ENCODE data around the gene SMIM22. TPM values are rescaled to one million over a fixed set of nuclear protein-coding genes. Genes with fewer than 3 reads are reported as not detected.

The SMIM22 gene
- total RNA-seq, 3 donors from 2014 or later, result 49.0 to 58.7 TPM; not detected in 1

GRCh38 chr16:4785758-4786433 is 9.3 kb upstream of the SMIM22 start:
- Histone ChIP-seq H3K4me3 (no peak overlapping the region), H3K4me1 (no peaks in the 10 kb centered on the region), H3K36me3 (no peaks in the 10 kb centered on the region), H3K9me3 (no peaks in the 10 kb centered on the region), H3K27me3 (no peaks in the 10 kb centered on the region), H3K27ac (no peak overlapping the region)
- intact Hi-C loops (cut with DNase I; ENCODE audit: low total_unique reads), result no loop called here
- TF ChIP-seq, protein P1, sequence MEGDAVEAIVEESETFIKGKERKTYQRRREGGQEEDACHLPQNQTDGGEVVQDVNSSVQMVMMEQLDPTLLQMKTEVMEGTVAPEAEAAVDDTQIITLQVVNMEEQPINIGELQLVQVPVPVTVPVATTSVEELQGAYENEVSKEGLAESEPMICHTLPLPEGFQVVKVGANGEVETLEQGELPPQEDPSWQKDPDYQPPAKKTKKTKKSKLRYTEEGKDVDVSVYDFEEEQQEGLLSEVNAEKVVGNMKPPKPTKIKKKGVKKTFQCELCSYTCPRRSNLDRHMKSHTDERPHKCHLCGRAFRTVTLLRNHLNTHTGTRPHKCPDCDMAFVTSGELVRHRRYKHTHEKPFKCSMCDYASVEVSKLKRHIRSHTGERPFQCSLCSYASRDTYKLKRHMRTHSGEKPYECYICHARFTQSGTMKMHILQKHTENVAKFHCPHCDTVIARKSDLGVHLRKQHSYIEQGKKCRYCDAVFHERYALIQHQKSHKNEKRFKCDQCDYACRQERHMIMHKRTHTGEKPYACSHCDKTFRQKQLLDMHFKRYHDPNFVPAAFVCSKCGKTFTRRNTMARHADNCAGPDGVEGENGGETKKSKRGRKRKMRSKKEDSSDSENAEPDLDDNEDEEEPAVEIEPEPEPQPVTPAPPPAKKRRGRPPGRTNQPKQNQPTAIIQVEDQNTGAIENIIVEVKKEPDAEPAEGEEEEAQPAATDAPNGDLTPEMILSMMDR (IDR thresholded peaks at IDR 0.05), result no peak
- TF ChIP-seq POLR2A (IDR thresholded peaks at IDR 0.05), result no peak
- TF ChIP-seq POLR2AphosphoS5 (IDR thresholded peaks at IDR 0.05), result no peak
- no peak for DNase-seq (ENCODE audit: low spot score in 2 of 2)

DNA sequence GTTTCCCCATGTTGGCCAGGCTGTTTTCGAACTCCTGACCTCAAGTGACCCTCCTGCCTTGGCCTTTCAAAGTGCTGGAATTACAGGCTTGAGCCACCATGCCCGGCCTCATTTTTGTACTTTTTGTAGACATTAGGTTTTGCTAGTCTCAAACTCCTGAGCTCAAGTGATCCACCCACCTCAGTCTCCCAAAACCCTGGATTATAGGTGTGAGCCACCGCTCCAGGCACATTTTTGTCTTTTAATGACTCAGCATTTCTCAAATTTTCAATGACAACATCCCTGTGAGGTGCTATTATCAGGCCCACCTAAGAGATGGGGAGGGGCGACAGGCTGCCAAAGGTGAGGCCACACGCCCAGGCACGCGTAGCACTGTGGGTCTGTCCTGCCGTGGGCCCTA is 8.1 kb upstream of the SMIM22 start:
- no peak for TF ChIP-seq POLR2A (IDR thresholded peaks at IDR 0.05)
- TF ChIP-seq POLR2AphosphoS5 (IDR thresholded peaks at IDR 0.05), result no peak
- TF ChIP-seq, protein P1 (IDR thresholded peaks at IDR 0.05), result no peak
- no peaks in the 10 kb centered on the region for H3K27me3 ChIP-seq
- intact Hi-C loops (cut with DNase I; ENCODE audit: low total_unique reads), result no loop called here

DNA sequence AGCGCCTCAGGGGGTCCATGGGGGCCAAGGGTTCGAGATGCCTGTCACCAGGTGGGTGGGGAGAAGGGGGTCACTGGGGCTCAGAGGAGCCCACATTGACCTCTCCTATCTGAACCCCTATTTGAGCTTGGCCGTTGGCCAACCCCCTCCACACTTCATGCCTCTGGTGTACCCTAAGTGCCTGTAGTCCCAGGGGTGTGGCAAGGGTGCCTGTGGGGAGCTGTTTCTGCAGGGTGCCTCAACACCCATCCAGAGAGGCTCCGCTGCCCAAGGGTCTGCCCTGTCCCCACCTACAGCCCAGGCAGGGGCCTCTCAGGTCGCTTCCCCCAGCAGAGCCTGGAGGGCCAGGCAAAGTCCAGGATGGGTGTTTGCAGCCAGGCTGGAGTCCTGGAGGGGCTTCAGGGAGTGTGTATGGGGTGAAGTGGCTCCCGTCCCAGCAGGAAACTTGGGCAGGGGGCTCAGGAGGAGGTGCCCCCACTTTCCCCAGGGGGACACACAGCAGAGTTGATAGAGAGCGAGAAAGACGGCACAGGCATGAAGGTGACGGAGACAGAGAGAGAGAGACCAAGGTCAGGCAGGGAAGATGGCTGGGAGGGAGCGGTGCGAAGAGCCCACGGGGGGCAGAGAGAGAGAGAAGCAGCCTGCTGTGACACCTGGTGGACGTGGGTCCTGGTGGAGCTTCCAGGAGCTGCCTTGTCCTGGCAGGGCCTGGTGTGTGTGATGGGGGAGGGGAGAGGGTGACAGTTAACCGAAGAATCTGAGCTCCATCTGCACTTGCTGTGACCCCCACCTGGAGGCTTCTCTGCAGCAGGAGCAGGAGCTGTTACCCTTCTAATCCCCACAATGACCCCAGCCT is 7.3 kb upstream of the SMIM22 start, which contains the start of gene SEPTIN12:
Gene SEPTIN12, minus strand, starts transcription at position 719 of the 856 bp plus-strand sequence. Its CDS starts 700 bp downstream, at position 19.
- Histone ChIP-seq H3K36me3 (no peaks in the 10 kb centered on the region), H3K4me1 (no peaks in the 10 kb centered on the region), H3K27ac (no peak within 1 kb of the TSS), H3K4me3 (no peak within 1 kb of the TSS), H3K9me3 (no peaks in the 10 kb centered on the region), H3K27me3 (no peaks in the 10 kb centered on the region)
- TF ChIP-seq POLR2A (IDR thresholded peaks at IDR 0.05), result no peak
- TF ChIP-seq, protein P1 (IDR thresholded peaks at IDR 0.05), result no peak
- TF ChIP-seq POLR2AphosphoS5 (IDR thresholded peaks at IDR 0.05), result no peak
- no peak for DNase-seq (ENCODE audit: low spot score in 2 of 2)
- intact Hi-C loops (cut with DNase I; ENCODE audit: low total_unique reads), result no loop called here

More for the DNA sequence above, 8.1 kb upstream of the SMIM22 start:
- DNase-seq (ENCODE audit: low spot score in 2 of 2), result no peak
- Histone ChIP-seq H3K4me1 (no peaks in the 10 kb centered on the region), H3K36me3 (no peaks in the 10 kb centered on the region), H3K9me3 (no peaks in the 10 kb centered on the region), H3K27ac (no peak overlapping the region), H3K4me3 (no peak overlapping the region)

GRCh38 chr16:4788489-4788889 is 6.7 kb upstream of the SMIM22 start:
- Histone ChIP-seq H3K36me3 (no peaks in the 10 kb centered on the region), H3K4me3 (no peak overlapping the region), H3K4me1 (no peaks in the 10 kb centered on the region), H3K27me3 (no peaks in the 10 kb centered on the region), H3K9me3 (no peaks in the 10 kb centered on the region), H3K27ac (no peak overlapping the region)
- TF ChIP-seq POLR2AphosphoS5 (IDR thresholded peaks at IDR 0.05) (no peak), POLR2A (IDR thresholded peaks at IDR 0.05) (no peak)
- TF ChIP-seq, protein P1 (IDR thresholded peaks at IDR 0.05), result no peak
- DNase-seq (ENCODE audit: low spot score in 2 of 2), result no peak
- intact Hi-C loops (cut with DNase I; ENCODE audit: low total_unique reads), result no loop called here

GRCh38 chr16:4788910-4789309 is 6.3 kb upstream of the SMIM22 start:
- TF ChIP-seq, protein P1 (IDR thresholded peaks at IDR 0.05), result no peak
- TF ChIP-seq POLR2AphosphoS5 (IDR thresholded peaks at IDR 0.05) (no peak), POLR2A (IDR thresholded peaks at IDR 0.05) (no peak)
- no peaks in the 10 kb centered on the region for H3K9me3 ChIP-seq
- DNase-seq (ENCODE audit: low spot score in 2 of 2), result no peak
- no peaks in the 10 kb centered on the region for H3K4me1 ChIP-seq
- H3K27ac ChIP-seq, result no peak overlapping the region
- no peaks in the 10 kb centered on the region for H3K36me3 ChIP-seq
- H3K4me3 ChIP-seq, result no peak overlapping the region
- intact Hi-C loops (cut with DNase I; ENCODE audit: low total_unique reads), result no loop called here
- no peaks in the 10 kb centered on the region for H3K27me3 ChIP-seq
